Measurements from ENCODE around the gene PRKCA. TPM values are rescaled to one million over a fixed set of nuclear protein-coding genes. Genes with fewer than 3 reads are reported as not detected.
A peak's percentile ranks its signal among the peaks of the same experiment; 100 is the strongest.

Gene PRKCA
- total and polyA plus RNA-seq, 2 experiments from 2014 or later = 6.4 to 35.4 TPM

DNA sequence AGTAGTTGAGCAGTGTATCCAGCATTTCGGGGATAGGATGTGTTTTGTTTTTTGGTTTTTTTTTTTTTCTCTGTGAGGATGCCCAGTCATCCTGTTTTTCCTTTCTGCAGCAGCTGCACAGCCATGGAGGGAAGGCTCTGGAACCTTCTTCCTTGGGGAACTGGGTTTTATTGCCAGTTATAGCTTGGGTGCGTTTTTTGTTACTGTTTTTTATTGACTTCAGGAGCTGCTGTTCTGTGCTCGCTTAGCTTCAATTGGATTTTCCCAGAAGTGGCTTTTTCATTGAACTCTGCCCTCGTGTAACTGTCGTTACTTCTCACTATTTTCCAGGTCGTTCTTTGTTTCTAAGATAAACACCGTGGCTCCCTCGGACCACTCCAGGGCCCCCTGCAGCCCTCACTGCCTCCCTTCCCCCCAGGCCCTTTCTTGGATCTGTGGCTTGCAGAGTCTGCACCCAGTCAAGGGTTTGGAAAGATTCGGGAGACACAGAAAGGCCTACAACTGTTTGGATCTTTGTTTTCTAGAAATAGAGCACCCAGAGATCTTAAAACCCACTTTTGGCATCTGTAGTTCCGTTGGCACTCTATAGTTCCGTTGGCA, 412.8 kb downstream of the PRKCA start:
- Mint-ChIP-seq H3K27ac (peak overlapping the region; percentile 52; the same call in 1 of the 2 replicates), H3K9me3 (no peaks in the 10 kb centered on the region)

More for the DNA sequence above, 412.8 kb downstream of the PRKCA start:
- Histone ChIP-seq H3F3A (replicated peaks; ENCODE audit: low read depth) (peaks cover 4% of the 10 kb centered on the region; the same call in 1 of the 2 replicates), H3K4me2 (peak overlapping the region; percentile 23; the same call in 1 of the 2 replicates), H2AFZ (no peak overlapping the region), H4K20me1 (replicated peaks; ENCODE audit: insufficient read depth) (no peaks in the 10 kb centered on the region), H3K36me3 (ENCODE audit: insufficient read depth) (no peaks in the 10 kb centered on the region), H3K4me3 (no peak overlapping the region), H3K4me1 (ENCODE audit: insufficient read depth) (peaks cover 23% of the 10 kb centered on the region), H3K27me3 (ENCODE audit: insufficient read depth) (no peaks in the 10 kb centered on the region), H3K27ac (ENCODE audit: low read depth) (peak overlapping the region; percentile 43; the same call in 1 of the 2 replicates), H3K79me2 (replicated peaks; ENCODE audit: insufficient read depth) (no peaks in the 10 kb centered on the region), H3K9me2 (ENCODE audit: insufficient read depth) (no peaks in the 10 kb centered on the region)
- TF ChIP-seq EZH2 (IDR thresholded peaks at IDR 0.05; ENCODE audit: low read depth, unreplicated experiment) (no peak), NANOG (IDR thresholded peaks at IDR 0.05; ENCODE audit: borderline replicate concordance) (no peak), JUNB (IDR thresholded peaks at IDR 0.05; ENCODE audit: unreplicated experiment) (no peak), STAT1 (IDR thresholded peaks at IDR 0.05; ENCODE audit: unreplicated experiment) (no peak), ZNF114 (CRISPR knock-in tag; IDR thresholded peaks at IDR 0.05) (no peak), ZNF331 (CRISPR knock-in tag; IDR thresholded peaks at IDR 0.05; ENCODE audit: low read depth) (no peak), CREB1 (CRISPR knock-in tag; IDR thresholded peaks at IDR 0.05; ENCODE audit: low read depth) (no peak), EZH2phosphoT487 (IDR thresholded peaks at IDR 0.05; ENCODE audit: unreplicated experiment) (no peak), POLR2AphosphoS5 (IDR thresholded peaks at IDR 0.05; ENCODE audit: low read depth) (no peak)
- TF ChIP-seq, protein P1, sequence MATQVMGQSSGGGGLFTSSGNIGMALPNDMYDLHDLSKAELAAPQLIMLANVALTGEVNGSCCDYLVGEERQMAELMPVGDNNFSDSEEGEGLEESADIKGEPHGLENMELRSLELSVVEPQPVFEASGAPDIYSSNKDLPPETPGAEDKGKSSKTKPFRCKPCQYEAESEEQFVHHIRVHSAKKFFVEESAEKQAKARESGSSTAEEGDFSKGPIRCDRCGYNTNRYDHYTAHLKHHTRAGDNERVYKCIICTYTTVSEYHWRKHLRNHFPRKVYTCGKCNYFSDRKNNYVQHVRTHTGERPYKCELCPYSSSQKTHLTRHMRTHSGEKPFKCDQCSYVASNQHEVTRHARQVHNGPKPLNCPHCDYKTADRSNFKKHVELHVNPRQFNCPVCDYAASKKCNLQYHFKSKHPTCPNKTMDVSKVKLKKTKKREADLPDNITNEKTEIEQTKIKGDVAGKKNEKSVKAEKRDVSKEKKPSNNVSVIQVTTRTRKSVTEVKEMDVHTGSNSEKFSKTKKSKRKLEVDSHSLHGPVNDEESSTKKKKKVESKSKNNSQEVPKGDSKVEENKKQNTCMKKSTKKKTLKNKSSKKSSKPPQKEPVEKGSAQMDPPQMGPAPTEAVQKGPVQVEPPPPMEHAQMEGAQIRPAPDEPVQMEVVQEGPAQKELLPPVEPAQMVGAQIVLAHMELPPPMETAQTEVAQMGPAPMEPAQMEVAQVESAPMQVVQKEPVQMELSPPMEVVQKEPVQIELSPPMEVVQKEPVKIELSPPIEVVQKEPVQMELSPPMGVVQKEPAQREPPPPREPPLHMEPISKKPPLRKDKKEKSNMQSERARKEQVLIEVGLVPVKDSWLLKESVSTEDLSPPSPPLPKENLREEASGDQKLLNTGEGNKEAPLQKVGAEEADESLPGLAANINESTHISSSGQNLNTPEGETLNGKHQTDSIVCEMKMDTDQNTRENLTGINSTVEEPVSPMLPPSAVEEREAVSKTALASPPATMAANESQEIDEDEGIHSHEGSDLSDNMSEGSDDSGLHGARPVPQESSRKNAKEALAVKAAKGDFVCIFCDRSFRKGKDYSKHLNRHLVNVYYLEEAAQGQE (IDR thresholded peaks at IDR 0.05; ENCODE audit: unreplicated experiment) = no peak
- TF ChIP-seq, protein P2, sequence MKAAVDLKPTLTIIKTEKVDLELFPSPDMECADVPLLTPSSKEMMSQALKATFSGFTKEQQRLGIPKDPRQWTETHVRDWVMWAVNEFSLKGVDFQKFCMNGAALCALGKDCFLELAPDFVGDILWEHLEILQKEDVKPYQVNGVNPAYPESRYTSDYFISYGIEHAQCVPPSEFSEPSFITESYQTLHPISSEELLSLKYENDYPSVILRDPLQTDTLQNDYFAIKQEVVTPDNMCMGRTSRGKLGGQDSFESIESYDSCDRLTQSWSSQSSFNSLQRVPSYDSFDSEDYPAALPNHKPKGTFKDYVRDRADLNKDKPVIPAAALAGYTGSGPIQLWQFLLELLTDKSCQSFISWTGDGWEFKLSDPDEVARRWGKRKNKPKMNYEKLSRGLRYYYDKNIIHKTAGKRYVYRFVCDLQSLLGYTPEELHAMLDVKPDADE (IDR thresholded peaks at IDR 0.05) = no peak
- TF ChIP-seq, protein P3, sequence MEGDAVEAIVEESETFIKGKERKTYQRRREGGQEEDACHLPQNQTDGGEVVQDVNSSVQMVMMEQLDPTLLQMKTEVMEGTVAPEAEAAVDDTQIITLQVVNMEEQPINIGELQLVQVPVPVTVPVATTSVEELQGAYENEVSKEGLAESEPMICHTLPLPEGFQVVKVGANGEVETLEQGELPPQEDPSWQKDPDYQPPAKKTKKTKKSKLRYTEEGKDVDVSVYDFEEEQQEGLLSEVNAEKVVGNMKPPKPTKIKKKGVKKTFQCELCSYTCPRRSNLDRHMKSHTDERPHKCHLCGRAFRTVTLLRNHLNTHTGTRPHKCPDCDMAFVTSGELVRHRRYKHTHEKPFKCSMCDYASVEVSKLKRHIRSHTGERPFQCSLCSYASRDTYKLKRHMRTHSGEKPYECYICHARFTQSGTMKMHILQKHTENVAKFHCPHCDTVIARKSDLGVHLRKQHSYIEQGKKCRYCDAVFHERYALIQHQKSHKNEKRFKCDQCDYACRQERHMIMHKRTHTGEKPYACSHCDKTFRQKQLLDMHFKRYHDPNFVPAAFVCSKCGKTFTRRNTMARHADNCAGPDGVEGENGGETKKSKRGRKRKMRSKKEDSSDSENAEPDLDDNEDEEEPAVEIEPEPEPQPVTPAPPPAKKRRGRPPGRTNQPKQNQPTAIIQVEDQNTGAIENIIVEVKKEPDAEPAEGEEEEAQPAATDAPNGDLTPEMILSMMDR (conservative IDR thresholded peaks at IDR 0.05; ENCODE audit: low read depth in 2 of 2) = no peak
- TF ChIP-seq, protein P4, sequence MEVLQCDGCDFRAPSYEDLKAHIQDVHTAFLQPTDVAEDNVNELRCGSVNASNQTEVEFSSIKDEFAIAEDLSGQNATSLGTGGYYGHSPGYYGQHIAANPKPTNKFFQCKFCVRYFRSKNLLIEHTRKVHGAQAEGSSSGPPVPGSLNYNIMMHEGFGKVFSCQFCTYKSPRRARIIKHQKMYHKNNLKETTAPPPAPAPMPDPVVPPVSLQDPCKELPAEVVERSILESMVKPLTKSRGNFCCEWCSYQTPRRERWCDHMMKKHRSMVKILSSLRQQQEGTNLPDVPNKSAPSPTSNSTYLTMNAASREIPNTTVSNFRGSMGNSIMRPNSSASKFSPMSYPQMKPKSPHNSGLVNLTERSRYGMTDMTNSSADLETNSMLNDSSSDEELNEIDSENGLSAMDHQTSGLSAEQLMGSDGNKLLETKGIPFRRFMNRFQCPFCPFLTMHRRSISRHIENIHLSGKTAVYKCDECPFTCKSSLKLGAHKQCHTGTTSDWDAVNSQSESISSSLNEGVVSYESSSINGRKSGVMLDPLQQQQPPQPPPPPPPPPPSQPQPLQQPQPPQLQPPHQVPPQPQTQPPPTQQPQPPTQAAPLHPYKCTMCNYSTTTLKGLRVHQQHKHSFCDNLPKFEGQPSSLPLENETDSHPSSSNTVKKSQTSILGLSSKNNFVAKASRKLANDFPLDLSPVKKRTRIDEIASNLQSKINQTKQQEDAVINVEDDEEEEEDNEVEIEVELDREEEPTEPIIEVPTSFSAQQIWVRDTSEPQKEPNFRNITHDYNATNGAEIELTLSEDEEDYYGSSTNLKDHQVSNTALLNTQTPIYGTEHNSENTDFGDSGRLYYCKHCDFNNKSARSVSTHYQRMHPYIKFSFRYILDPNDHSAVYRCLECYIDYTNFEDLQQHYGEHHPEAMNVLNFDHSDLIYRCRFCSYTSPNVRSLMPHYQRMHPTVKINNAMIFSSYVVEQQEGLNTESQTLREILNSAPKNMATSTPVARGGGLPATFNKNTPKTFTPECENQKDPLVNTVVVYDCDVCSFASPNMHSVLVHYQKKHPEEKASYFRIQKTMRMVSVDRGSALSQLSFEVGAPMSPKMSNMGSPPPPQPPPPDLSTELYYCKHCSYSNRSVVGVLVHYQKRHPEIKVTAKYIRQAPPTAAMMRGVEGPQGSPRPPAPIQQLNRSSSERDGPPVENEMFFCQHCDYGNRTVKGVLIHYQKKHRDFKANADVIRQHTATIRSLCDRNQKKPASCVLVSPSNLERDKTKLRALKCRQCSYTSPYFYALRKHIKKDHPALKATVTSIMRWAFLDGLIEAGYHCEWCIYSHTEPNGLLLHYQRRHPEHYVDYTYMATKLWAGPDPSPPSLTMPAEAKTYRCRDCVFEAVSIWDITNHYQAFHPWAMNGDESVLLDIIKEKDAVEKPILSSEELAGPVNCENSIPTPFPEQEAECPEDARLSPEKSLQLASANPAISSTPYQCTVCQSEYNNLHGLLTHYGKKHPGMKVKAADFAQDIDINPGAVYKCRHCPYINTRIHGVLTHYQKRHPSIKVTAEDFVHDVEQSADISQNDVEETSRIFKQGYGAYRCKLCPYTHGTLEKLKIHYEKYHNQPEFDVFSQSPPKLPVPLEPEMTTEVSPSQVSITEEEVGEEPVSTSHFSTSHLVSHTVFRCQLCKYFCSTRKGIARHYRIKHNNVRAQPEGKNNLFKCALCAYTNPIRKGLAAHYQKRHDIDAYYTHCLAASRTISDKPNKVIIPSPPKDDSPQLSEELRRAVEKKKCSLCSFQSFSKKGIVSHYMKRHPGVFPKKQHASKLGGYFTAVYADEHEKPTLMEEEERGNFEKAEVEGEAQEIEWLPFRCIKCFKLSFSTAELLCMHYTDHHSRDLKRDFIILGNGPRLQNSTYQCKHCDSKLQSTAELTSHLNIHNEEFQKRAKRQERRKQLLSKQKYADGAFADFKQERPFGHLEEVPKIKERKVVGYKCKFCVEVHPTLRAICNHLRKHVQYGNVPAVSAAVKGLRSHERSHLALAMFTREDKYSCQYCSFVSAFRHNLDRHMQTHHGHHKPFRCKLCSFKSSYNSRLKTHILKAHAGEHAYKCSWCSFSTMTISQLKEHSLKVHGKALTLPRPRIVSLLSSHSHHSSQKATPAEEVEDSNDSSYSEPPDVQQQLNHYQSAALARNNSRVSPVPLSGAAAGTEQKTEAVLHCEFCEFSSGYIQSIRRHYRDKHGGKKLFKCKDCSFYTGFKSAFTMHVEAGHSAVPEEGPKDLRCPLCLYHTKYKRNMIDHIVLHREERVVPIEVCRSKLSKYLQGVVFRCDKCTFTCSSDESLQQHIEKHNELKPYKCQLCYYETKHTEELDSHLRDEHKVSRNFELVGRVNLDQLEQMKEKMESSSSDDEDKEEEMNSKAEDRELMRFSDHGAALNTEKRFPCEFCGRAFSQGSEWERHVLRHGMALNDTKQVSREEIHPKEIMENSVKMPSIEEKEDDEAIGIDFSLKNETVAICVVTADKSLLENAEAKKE (CRISPR knock-in tag; IDR thresholded peaks at IDR 0.05) = no peak
- DNase-seq (ENCODE audit: low spot score) (no peak), ATAC-seq (peak; percentile 33)
- peaks cover 6% of the 10 kb centered on the region for H3K27me3 Mint-ChIP-seq (ENCODE audit: insufficient read depth, low read depth, poor library complexity)
- H3K4me3 Mint-ChIP-seq = no peak overlapping the region
- H3K4me1 Mint-ChIP-seq = peaks cover 71% of the 10 kb centered on the region
- H3K36me3 Mint-ChIP-seq (ENCODE audit: low read depth) = no peaks in the 10 kb centered on the region; the same call in 2 of the 3 replicates
